H9 (cell line): ENCODE data around the gene ALG12. TPM values are rescaled to one million over a fixed set of nuclear protein-coding genes. Genes with fewer than 3 reads are reported as not detected.

Experiments
- DNase-seq: peaks from one replicate; pipeline ENCODE4 v3.0.0-alpha.2; 2017
- H2AFZ ChIP-seq: one replicate; pipeline ENCODE4 v1.6.1; 2013; ENCODE audit warnings: mild to moderate bottlenecking, low read length, control low read depth, moderate library complexity
- H2AK5ac ChIP-seq: 2 replicates; pipeline ENCODE4 v1.6.1; 2013; ENCODE audit warnings: low read length, control low read depth, mixed read lengths; ENCODE audit not compliant: insufficient read length
- H2BK120ac ChIP-seq: one replicate; pipeline ENCODE4 v1.6.1; 2013; ENCODE audit warnings: low read depth, mild to moderate bottlenecking, low read length, control low read depth, inconsistent platforms; ENCODE audit not compliant: poor library complexity, severe bottlenecking
- H2BK12ac ChIP-seq: 2 replicates; pipeline ENCODE4 v1.6.1; 2013; ENCODE audit warnings: low read length, control low read depth, mixed read lengths, low read depth; ENCODE audit not compliant: insufficient read length
- H2BK15ac ChIP-seq: 2 replicates; pipeline ENCODE4 v1.6.1; 2013; ENCODE audit warnings: low read depth, low read length, control low read depth
- H2BK20ac ChIP-seq: one replicate; pipeline ENCODE4 v1.6.1; 2013; ENCODE audit warnings: low read depth, mild to moderate bottlenecking, low read length, control low read depth, inconsistent platforms; ENCODE audit not compliant: poor library complexity, severe bottlenecking
- H2BK5ac ChIP-seq: 2 replicates; pipeline ENCODE4 v1.6.1; 2013; ENCODE audit warnings: low read length, control low read depth, mixed read lengths; ENCODE audit not compliant: insufficient read length
- H3K14ac ChIP-seq: 2 replicates; pipeline ENCODE4 v1.6.1; 2013; ENCODE audit warnings: low read length, control low read depth; ENCODE audit not compliant: insufficient read depth
- H3K18ac ChIP-seq: 2 replicates; pipeline ENCODE4 v1.6.1; 2013; ENCODE audit warnings: low read depth, mild to moderate bottlenecking, mixed read lengths, low read length, control low read depth; ENCODE audit not compliant: insufficient read length
- H3K23ac ChIP-seq: 2 replicates; pipeline ENCODE4 v1.6.1; 2013; ENCODE audit warnings: low read length, control low read depth, mixed read lengths, low read depth; ENCODE audit not compliant: insufficient read length
- H3K23me2 ChIP-seq: 2 replicates; pipeline ENCODE4 v1.6.1; 2013; ENCODE audit warnings: low read depth, mild to moderate bottlenecking, mixed read lengths, low read length, control low read depth; ENCODE audit not compliant: insufficient read length, poor library complexity, severe bottlenecking
- H3K27ac ChIP-seq: 2 replicates; pipeline ENCODE4 v1.5.1; 2013; ENCODE audit warnings: low read length, control low read depth, mixed read lengths, low read depth; ENCODE audit not compliant: insufficient read length
- H3K27me3 ChIP-seq: 2 replicates; pipeline ENCODE4 v1.6.1; 2013; ENCODE audit warnings: low read length, control low read depth, inconsistent platforms; ENCODE audit not compliant: insufficient read depth
- H3K4ac ChIP-seq: 2 replicates; pipeline ENCODE4 v1.6.1; 2013; ENCODE audit warnings: low read depth, mild to moderate bottlenecking, control low read depth, inconsistent platforms, low read length, moderate library complexity
- H3K4me1 ChIP-seq: 2 replicates; pipeline ENCODE4 v1.6.1; 2013; ENCODE audit warnings: low read length, control low read depth, inconsistent platforms; ENCODE audit not compliant: insufficient read depth
- H3K4me2 ChIP-seq: 2 replicates; pipeline ENCODE4 v1.6.1; 2013; ENCODE audit warnings: low read length, control low read depth, mixed read lengths; ENCODE audit not compliant: insufficient read length, insufficient read depth
- H3K56ac ChIP-seq: 2 replicates; pipeline ENCODE4 v1.6.1; 2013; ENCODE audit warnings: low read depth, mild to moderate bottlenecking, mixed read lengths, low read length, control low read depth; ENCODE audit not compliant: insufficient read length
- H3K79me1 ChIP-seq: 2 replicates; pipeline ENCODE4 v1.6.1; 2013; ENCODE audit warnings: low read depth, mild to moderate bottlenecking, moderate library complexity, low read length, control low read depth, inconsistent platforms; ENCODE audit not compliant: insufficient read depth, poor library complexity, severe bottlenecking
- H3K79me2 ChIP-seq: 2 replicates; pipeline ENCODE4 v1.6.1; 2013; ENCODE audit warnings: low read length, control low read depth, inconsistent platforms; ENCODE audit not compliant: insufficient read depth
- H3K9ac ChIP-seq: 2 replicates; pipeline ENCODE4 v1.6.1; 2013; ENCODE audit warnings: low read length, control low read depth, mixed read lengths; ENCODE audit not compliant: insufficient read length; ENCODE audit errors: extremely low read depth
- H3K9me3 ChIP-seq: one replicate; pipeline ENCODE4 v1.6.1; 2013; ENCODE audit warnings: low read depth, low read length, inconsistent platforms; ENCODE audit not compliant: control insufficient read depth
- H3T11ph ChIP-seq: one replicate; pipeline ENCODE4 v1.6.1; 2013; ENCODE audit warnings: mild to moderate bottlenecking, low read length, control low read depth, inconsistent platforms
- H4K20me1 ChIP-seq: one replicate; pipeline ENCODE4 v1.6.1; 2013; ENCODE audit not compliant: control insufficient read depth, insufficient read length, insufficient read depth
- H4K5ac ChIP-seq: 2 replicates; pipeline ENCODE4 v1.6.1; 2013; ENCODE audit warnings: low read depth, mild to moderate bottlenecking, mixed read lengths, low read length, control low read depth; ENCODE audit not compliant: insufficient read length
- H4K8ac ChIP-seq: replicated peaks from 2 replicates; pipeline ENCODE4 v1.6.1; 2013; ENCODE audit warnings: low read length, control low read depth, mixed read lengths, low read depth; ENCODE audit not compliant: insufficient read length
- H4K91ac ChIP-seq: 2 replicates; pipeline ENCODE4 v1.6.1; 2013; ENCODE audit warnings: low read depth, mild to moderate bottlenecking, moderate library complexity, mixed read lengths, low read length, control low read depth; ENCODE audit not compliant: insufficient read length
- H3K27ac Mint-ChIP-seq, 3 experiments: 2 replicates in 2 of 3; 3 replicates in 1 of 3; pipeline ENCODE4 v1.8.0; 2020 to 2021; ENCODE audit warnings: mixed read lengths in 3 of 3, mild to moderate bottlenecking in 1 of 3, moderate library complexity in 1 of 3
- H3K27me3 Mint-ChIP-seq: 2 replicates; pipeline ENCODE4 v1.8.0; 2021; ENCODE audit warnings: low read depth, mild to moderate bottlenecking, moderate library complexity, mixed read lengths
- H3K36me3 Mint-ChIP-seq, 3 experiments: 2 replicates in 2 of 3; 3 replicates in 1 of 3; pipeline ENCODE4 v1.8.0; 2020 to 2021; ENCODE audit warnings: low read depth in 3 of 3, mixed read lengths in 3 of 3; ENCODE audit not compliant: insufficient read depth in 1 of 3
- H3K4me1 Mint-ChIP-seq, 2 experiments: 2 replicates each; pipeline ENCODE4 v1.8.0; 2020; ENCODE audit warnings: mixed read lengths in 2 of 2
- H3K4me3 Mint-ChIP-seq, 2 experiments: 2 replicates in 1 of 2; 3 replicates in 1 of 2; pipeline ENCODE4 v1.8.0; 2020 to 2021; ENCODE audit warnings: mild to moderate bottlenecking in 2 of 2, mixed read lengths in 2 of 2, moderate library complexity in 1 of 2
- H3K9me3 Mint-ChIP-seq, 2 experiments: 2 replicates in 1 of 2; 3 replicates in 1 of 2; pipeline ENCODE4 v1.8.0; 2020; ENCODE audit warnings: mild to moderate bottlenecking in 2 of 2, mixed read lengths in 2 of 2, moderate library complexity in 1 of 2
- WGBS: extraction: QIAGEN DNeasy Blood & Tissue Kit; methylation state at CpG from one replicate; pipeline ENCODE4 v1.1.7; 2013; ENCODE audit warnings: missing lambda C conversion rate, low lambda C conversion rate, mixed read lengths; ENCODE audit not compliant: insufficient read length; ENCODE audit errors: extremely low coverage; 5-methylcytosine and 5-hydroxymethylcytosine counted together
- total RNA-seq: library from RNA; stranded (reverse); gene quantifications from 2 replicates; pipeline ENCODE4 v1.2.1, GENCODE V29; 2021
- TF ChIP-seq, protein P1 (sequence below): fragments of 200-600 bp; sonication (generic); conservative IDR thresholded peaks from 3 replicates; pipeline ENCODE4 v1.8.0; 2021; ENCODE audit warnings: antibody characterized with exemption, mild to moderate bottlenecking

ALG12 gene
- total RNA-seq, 1 experiment from 2014 or later = 19.2 TPM

DNA sequence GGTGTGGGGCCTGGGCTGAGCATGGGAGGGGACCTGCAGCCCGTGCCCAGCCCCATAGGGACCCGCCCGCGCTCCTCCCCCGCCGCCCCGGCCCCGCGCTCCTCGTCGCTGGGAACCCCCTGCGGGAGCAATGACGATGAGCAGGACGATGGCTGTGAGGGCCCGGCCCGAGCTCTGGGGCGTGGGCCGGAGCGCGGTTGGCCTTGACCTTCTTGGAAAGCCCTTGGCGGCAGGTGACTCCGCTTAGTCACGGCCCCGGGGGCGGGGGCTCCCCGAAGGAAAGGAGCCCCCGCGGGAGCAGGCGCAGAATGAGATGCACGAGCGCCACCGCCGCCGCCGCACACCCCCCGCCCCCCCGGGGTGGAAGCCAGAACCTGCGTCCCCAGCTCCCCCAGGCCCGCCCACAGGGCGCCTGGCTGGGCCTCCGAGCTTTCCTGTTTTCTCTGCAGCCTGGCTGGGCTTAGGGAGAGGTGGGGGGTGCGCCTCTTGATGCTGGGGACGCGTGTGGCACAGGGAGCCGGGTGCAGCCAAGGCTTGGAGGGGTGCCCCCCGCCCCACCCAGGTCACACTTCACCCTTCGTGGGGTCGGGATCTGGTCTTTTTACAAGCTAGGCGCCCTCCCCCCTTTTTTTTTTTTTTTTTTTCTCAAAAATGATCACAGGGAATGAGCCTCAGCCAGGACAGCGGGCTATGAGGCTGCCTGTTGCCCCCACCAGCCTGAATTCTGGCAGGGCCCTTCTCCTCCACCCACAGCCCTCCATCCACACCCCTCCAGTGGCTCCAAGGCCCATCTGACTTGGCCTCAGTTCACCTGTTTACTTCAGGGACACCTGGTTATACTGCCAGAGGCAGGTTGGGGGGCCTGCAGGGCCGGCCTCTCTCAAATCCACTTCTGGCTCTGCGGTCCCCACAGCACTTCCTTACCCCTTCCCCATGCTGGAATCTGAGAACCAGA, 18.1 kb upstream of the ALG12 start:
- no peak overlapping the region for H3K27ac ChIP-seq
- DNase-seq = peak; percentile 87

More for the DNA sequence above, 18.1 kb upstream of the ALG12 start:
- Mint-ChIP-seq H3K36me3 (no peaks in the 10 kb centered on the region), H3K4me3 (peak overlapping the region; percentile 41 to 74), H3K27ac (no peak overlapping the region), H3K9me3 (no peaks in the 10 kb centered on the region; a peak in 2 of 5 replicates), H3K4me1 (peaks cover 6 to 11% of the 10 kb centered on the region in 2 experiments), H3K27me3 (peaks cover 6% of the 10 kb centered on the region)
- Histone ChIP-seq H4K20me1 (no peaks in the 10 kb centered on the region), H4K5ac (no peak overlapping the region), H3K79me1 (no peaks in the 10 kb centered on the region), H3K23ac (no peak overlapping the region), H3K14ac (0 out of 2 replicates have a peak overlapping the region, but pooled peaks have one; percentile 20), H3K4me1 (peaks cover 2% of the 10 kb centered on the region; the same call in 1 of the 2 replicates), H3K79me2 (no peaks in the 10 kb centered on the region), H3K23me2 (peaks cover 9% of the 10 kb centered on the region), H2BK15ac (no peak overlapping the region), H4K8ac (no peak overlapping the region), H4K91ac (no peak overlapping the region), H3K56ac (no peak overlapping the region), H3K4me2 (peak overlapping the region; percentile 2), H2BK5ac (no peak overlapping the region), H3K9ac (no peak overlapping the region), H2AFZ (no peak overlapping the region), H3K18ac (no peak overlapping the region), H2BK12ac (no peak overlapping the region), H3K4ac (no peak overlapping the region), H2BK20ac (no peak overlapping the region), H2BK120ac (no peak overlapping the region), H3K9me3 (no peaks in the 10 kb centered on the region), H3T11ph (no peak overlapping the region), H2AK5ac (no peak overlapping the region), H3K27me3 (no peaks in the 10 kb centered on the region; the same call in 1 of the 2 replicates)
- TF ChIP-seq, protein P1, sequence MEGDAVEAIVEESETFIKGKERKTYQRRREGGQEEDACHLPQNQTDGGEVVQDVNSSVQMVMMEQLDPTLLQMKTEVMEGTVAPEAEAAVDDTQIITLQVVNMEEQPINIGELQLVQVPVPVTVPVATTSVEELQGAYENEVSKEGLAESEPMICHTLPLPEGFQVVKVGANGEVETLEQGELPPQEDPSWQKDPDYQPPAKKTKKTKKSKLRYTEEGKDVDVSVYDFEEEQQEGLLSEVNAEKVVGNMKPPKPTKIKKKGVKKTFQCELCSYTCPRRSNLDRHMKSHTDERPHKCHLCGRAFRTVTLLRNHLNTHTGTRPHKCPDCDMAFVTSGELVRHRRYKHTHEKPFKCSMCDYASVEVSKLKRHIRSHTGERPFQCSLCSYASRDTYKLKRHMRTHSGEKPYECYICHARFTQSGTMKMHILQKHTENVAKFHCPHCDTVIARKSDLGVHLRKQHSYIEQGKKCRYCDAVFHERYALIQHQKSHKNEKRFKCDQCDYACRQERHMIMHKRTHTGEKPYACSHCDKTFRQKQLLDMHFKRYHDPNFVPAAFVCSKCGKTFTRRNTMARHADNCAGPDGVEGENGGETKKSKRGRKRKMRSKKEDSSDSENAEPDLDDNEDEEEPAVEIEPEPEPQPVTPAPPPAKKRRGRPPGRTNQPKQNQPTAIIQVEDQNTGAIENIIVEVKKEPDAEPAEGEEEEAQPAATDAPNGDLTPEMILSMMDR = no peak
- WGBS = no CpG with 5 or more reads among the region's 52 CpGs
